MM.1S (cell line): ENCODE measurements around the gene COMMD4.

ENCODE experiments used
- CTCF ChIP-seq: fragments of 300-600 bp; sonication (generic); IDR thresholded peaks from 2 replicates; pipeline ENCODE4 v1.5.1; 2016; ENCODE audit warnings: antibody characterized with exemption, low read length, mixed read lengths
- EZH2 ChIP-seq: fragments of 300-600 bp; sonication (generic); optimal IDR thresholded peaks from 2 replicates; pipeline ENCODE3; 2017; ENCODE audit warnings: low read depth, mild to moderate bottlenecking, antibody characterized with exemption, low read length, mixed read lengths
- EZH2phosphoT487 ChIP-seq: fragments of 300-600 bp; sonication (generic); IDR thresholded peaks from 2 replicates; pipeline ENCODE4 v1.6.1; 2018; ENCODE audit warnings: antibody characterized with exemption, low read length

- no peak for TF ChIP-seq CTCF
- no peak for TF ChIP-seq EZH2
- no peak for TF ChIP-seq EZH2phosphoT487
Observed at GRCh38 chr15:75353604-75354003, 17.7 kb downstream of the COMMD4 start.
